ENCODE data around the gene NPIPB2. TPM values are rescaled to one million over a fixed set of nuclear protein-coding genes. Genes with fewer than 3 reads are reported as not detected.

The NPIPB2 gene
- total and polyA plus RNA-seq, 10 of the 15 experiments (the other 5 are each of a cell fraction or from before 2014, with no cell fraction given): 1.9 to 29.3 (median 10.8) TPM

DNA sequence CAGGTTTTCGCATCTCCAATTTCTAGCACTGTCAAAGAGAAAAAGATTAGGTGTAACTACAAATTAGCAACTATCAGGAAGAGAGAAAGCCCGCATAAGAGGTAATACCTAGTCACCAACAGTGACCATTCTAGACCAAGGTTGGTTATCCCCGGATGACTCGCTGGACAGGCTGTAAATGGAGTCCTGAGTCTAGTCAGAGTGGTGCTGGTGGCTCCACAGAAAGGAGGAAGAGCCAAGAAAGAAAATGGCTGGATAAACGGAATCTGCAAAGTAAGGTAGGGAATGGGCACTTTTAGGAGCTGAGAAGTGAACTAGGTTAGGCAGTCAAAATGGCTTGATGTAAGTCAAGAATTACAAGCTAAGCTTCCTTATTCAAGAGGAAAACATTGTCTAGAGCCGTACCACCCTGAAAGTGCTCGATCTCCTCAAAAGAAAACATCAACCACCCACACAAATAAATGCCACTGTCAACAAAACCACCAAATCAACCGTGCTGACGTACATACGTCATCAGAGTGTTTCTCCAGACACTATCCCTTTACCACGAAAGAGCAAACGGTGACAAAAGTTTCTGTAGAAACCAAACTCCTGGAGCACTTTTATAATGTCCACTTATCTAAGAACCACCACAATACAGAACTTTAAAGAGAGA lies 28.3 kb downstream of the NPIPB2 start (continued):
- TF ChIP-seq IKZF1 (conservative IDR thresholded peaks at IDR 0.05) (0 out of 2 replicates have a peak, but pooled peaks have one; percentile 18), FOS (IDR thresholded peaks at IDR 0.05; ENCODE audit: borderline replicate concordance, extremely low read depth, insufficient read length) (no peak), ZBTB11 (CRISPR knock-in tag; IDR thresholded peaks at IDR 0.05) (no peak), NFXL1 (IDR thresholded peaks at IDR 0.05; ENCODE audit: borderline replicate concordance) (no peak), CBX5 (IDR thresholded peaks at IDR 0.05; ENCODE audit: low read depth) (no peak), CREM (IDR thresholded peaks at IDR 0.05; ENCODE audit: low read depth) (no peak), SREBF1 (IDR thresholded peaks at IDR 0.05; ENCODE audit: low read length) (no peak), NFIC (IDR thresholded peaks at IDR 0.05; ENCODE audit: low read depth, low read length) (0 out of 2 replicates have a peak, but pooled peaks have one; percentile 7), ZNF274 (IDR thresholded peaks at IDR 0.05; ENCODE audit: insufficient read depth, insufficient read length) (no peak), CREB1 (IDR thresholded peaks at IDR 0.05; ENCODE audit: low read depth) (no peak), MLLT1 (IDR thresholded peaks at IDR 0.05) (no peak; the same call in 1 of the 2 replicates), HDGF (IDR thresholded peaks at IDR 0.05) (no peak), YBX1 (IDR thresholded peaks at IDR 0.05) (no peak), RB1 (IDR thresholded peaks at IDR 0.05; ENCODE audit: borderline replicate concordance) (no peak), CEBPB (IDR thresholded peaks at IDR 0.05; ENCODE audit: borderline replicate concordance in 1 of 2, low read depth in 2 of 2, low read length in 2 of 2) (no peak), ATF2 (IDR thresholded peaks at IDR 0.05; ENCODE audit: low read length) (0 out of 2 replicates have a peak, but pooled peaks have one; percentile 14), RELA (IDR thresholded peaks at IDR 0.05; ENCODE audit: borderline replicate concordance, partially characterized antibody) (no peak), HDAC6 (IDR thresholded peaks at IDR 0.05; ENCODE audit: unreplicated experiment) (no peak), SUZ12 (IDR thresholded peaks at IDR 0.05; ENCODE audit: unreplicated experiment) (no peak), ZNF217 (IDR thresholded peaks at IDR 0.05) (no peak)
- TF ChIP-seq, protein P1, sequence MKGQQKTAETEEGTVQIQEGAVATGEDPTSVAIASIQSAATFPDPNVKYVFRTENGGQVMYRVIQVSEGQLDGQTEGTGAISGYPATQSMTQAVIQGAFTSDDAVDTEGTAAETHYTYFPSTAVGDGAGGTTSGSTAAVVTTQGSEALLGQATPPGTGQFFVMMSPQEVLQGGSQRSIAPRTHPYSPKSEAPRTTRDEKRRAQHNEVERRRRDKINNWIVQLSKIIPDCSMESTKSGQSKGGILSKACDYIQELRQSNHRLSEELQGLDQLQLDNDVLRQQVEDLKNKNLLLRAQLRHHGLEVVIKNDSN (IDR thresholded peaks at IDR 0.05; ENCODE audit: borderline replicate concordance, extremely low read length, insufficient read depth, low read depth, low read length): no peak
- TF ChIP-seq, protein P2, sequence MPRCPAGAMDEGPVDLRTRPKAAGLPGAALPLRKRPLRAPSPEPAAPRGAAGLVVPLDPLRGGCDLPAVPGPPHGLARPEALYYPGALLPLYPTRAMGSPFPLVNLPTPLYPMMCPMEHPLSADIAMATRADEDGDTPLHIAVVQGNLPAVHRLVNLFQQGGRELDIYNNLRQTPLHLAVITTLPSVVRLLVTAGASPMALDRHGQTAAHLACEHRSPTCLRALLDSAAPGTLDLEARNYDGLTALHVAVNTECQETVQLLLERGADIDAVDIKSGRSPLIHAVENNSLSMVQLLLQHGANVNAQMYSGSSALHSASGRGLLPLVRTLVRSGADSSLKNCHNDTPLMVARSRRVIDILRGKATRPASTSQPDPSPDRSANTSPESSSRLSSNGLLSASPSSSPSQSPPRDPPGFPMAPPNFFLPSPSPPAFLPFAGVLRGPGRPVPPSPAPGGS (IDR thresholded peaks at IDR 0.05; ENCODE audit: borderline replicate concordance, insufficient read depth, low read depth, low read length, poor library complexity, severe bottlenecking): no peak

All from GM12878 (cell line).